Mucosa of gallbladder (tissue), 1 donor: ENCODE data around the gene RASGRF2. TPM values are rescaled to one million over a fixed set of nuclear protein-coding genes. Genes with fewer than 3 reads are reported as not detected.

ENCODE experiments used
- DNase-seq: peaks from one replicate; pipeline ENCODE4 v3.0.0-alpha.2; 2020; ENCODE audit warnings: low spot score
- total RNA-seq: library from RNA; stranded (reverse); gene quantifications from one replicate; pipeline ENCODE4 v1.2.1, GENCODE V29; 2021
- donor health status: DM: no; HTN: no; CAD: no.

Gene RASGRF2
- total RNA-seq, 1 donor from 2014 or later = 4.3 TPM

GRCh38 chr5:80951366-80951765 is 8.8 kb upstream of the RASGRF2 start:
- no peak for DNase-seq

- no peak for DNase-seq
These were observed 6.6 kb upstream of the RASGRF2 start for GRCh38 chr5:80953587-80953986.

GRCh38 chr5:80955082-80955590 is 5.0 kb upstream of the RASGRF2 start:
- no peak for DNase-seq

- no peak for DNase-seq
These were observed 3.9 kb upstream of the RASGRF2 start for GRCh38 chr5:80956272-80956671.

- no peak for DNase-seq
These were observed 3.0 kb upstream of the RASGRF2 start for GRCh38 chr5:80957031-80957761.

GRCh38 chr5:80958616-80959015 is 1.5 kb upstream of the RASGRF2 start:
- DNase-seq = no peak

- no peak for DNase-seq
These were observed 1.0 kb upstream of the RASGRF2 start for GRCh38 chr5:80959138-80959537.

GRCh38 chr5:80960531-80961375 is 590 bp downstream of the RASGRF2 start:
- no peak for DNase-seq

GRCh38 chr5:80961376-80962281 is 1.5 kb downstream of the RASGRF2 start:
- DNase-seq = no peak

GRCh38 chr5:80962630-80963520 is 2.7 kb downstream of the RASGRF2 start:
- no peak for DNase-seq

GRCh38 chr5:80963521-80963895 is 3.3 kb downstream of the RASGRF2 start:
- DNase-seq = no peak

GRCh38 chr5:80963966-80964481 is 3.9 kb downstream of the RASGRF2 start:
- no peak for DNase-seq

GRCh38 chr5:80964491-80964890 is 4.3 kb downstream of the RASGRF2 start:
- DNase-seq = no peak

- no peak for DNase-seq
These were observed 4.8 kb downstream of the RASGRF2 start for GRCh38 chr5:80964919-80965318.

- DNase-seq = peak; percentile 70
These were observed 7.5 kb downstream of the RASGRF2 start for GRCh38 chr5:80967500-80968181.

GRCh38 chr5:80973027-80973426 is 12.9 kb downstream of the RASGRF2 start:
- DNase-seq = no peak

- DNase-seq = no peak
These were observed 14.9 kb downstream of the RASGRF2 start for GRCh38 chr5:80975065-80975464.

- DNase-seq = no peak
These were observed 16.8 kb downstream of the RASGRF2 start for GRCh38 chr5:80976985-80977384.

- no peak for DNase-seq
These were observed 17.6 kb downstream of the RASGRF2 start for GRCh38 chr5:80977764-80978163.

- no peak for DNase-seq
These were observed 18.7 kb downstream of the RASGRF2 start for GRCh38 chr5:80978772-80979317.
